Colonic mucosa (tissue), 4 donors: Measurements from ENCODE around the gene KRTAP5-2. TPM values are rescaled to one million over a fixed set of nuclear protein-coding genes. Genes with fewer than 3 reads are reported as not detected.

ENCODE experiments used
- DNase-seq: peaks from one replicate; pipeline ENCODE4 v3.0.0-alpha.2; 2020
- H3K27ac ChIP-seq: fragments of 200-600 bp; one replicate; pipeline ENCODE4 v1.8.0; 2021
- H3K27me3 ChIP-seq: fragments of 200-600 bp; one replicate; pipeline ENCODE4 v1.8.0; 2021
- H3K36me3 ChIP-seq: fragments of 200-600 bp; one replicate; pipeline ENCODE4 v1.8.0; 2021
- H3K4me1 ChIP-seq: fragments of 200-600 bp; one replicate; pipeline ENCODE4 v1.8.0; 2021; ENCODE audit warnings: mild to moderate bottlenecking
- H3K4me3 ChIP-seq: fragments of 200-600 bp; one replicate; pipeline ENCODE4 v1.8.0; 2021
- H3K9ac ChIP-seq, 2 donors: one replicate each; pipeline ENCODE4 v1.7.0; 2013; ENCODE audit warnings: control low read depth in 2 of 2, low read depth in 2 of 2, low read length in 2 of 2
- H3K9me3 ChIP-seq: fragments of 200-600 bp; one replicate; pipeline ENCODE4 v1.8.0; 2021
- intact Hi-C: fragments of 100-400 bp; cut with DNase I; formaldehyde crosslinking; loops from one replicate; pipeline ENCODE4 v1.14.1; 2022
- total RNA-seq, 2 donors: library from RNA; stranded (reverse); fragmentation: NEBNext Ultra II Directional in 1 of 2; extraction: Animal tissue kit (Norgen Biotek cat#: 25700) in 1 of 2; gene quantifications; one replicate each; pipeline ENCODE4 v1.2.1, GENCODE V29; 2021
- TF ChIP-seq, protein P1 (sequence below): fragments of 200-600 bp; IDR thresholded peaks from one replicate; pipeline ENCODE4 v1.8.0; 2022; ENCODE audit warnings: antibody characterized with exemption, mild to moderate bottlenecking
- donor health status: healthy.
- donor health status: DM: no; HTN: no; CAD: no.
- donor health status: DM: no; HTN: no; CAD: no.

Gene KRTAP5-2
- total RNA-seq, 2 donors from 2014 or later, result not detected

DNA sequence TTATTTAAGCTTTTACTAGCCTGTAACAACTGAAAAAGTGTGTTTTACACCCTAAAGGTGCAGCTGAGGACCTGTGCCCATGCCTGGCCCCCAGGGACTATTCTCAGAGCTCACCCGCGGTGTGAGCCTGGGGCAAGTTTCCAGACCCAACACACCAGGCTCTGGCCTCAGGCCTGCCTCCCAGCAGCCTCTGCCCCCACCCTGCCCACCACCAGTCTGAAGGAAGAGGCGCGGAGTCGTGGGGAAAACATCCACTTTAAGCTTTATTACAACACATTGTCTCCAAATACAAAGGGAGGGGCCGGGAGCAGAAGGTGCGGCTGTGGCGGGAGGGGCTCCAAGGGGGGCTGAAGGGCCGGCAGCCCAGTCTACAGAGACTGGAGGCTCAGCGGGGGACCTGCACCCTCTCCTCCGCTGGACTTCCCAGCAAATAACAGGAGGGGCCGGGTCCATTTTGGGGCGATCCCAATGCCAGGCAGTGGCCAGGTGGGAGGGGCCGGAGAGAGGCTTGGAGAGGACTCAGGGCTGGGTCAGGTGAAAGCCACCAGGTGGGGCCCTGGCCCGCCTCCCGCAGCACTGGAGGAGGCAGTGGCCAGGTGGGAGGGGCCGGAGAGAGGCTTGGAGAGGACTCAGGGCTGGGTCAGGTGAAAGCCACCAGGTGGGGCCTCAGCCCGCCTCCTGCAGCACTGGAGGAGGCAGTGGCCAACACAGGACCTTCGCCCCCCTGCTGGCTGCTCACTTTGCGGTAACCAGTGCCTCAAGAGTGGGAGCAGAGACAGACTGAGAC lies 44.1 kb downstream of the KRTAP5-2 start:
- Histone ChIP-seq H3K9ac (peak overlapping the region in 1 of 2 donors; percentile 51), H3K4me3 (no peak overlapping the region), H3K9me3 (no peaks in the 10 kb centered on the region), H3K27ac (no peak overlapping the region), H3K27me3 (no peaks in the 10 kb centered on the region), H3K36me3 (no peaks in the 10 kb centered on the region), H3K4me1 (peaks cover 8% of the 10 kb centered on the region)
- peak; percentile 88 for DNase-seq
- intact Hi-C loops, result no loop called here
- TF ChIP-seq, protein P1, sequence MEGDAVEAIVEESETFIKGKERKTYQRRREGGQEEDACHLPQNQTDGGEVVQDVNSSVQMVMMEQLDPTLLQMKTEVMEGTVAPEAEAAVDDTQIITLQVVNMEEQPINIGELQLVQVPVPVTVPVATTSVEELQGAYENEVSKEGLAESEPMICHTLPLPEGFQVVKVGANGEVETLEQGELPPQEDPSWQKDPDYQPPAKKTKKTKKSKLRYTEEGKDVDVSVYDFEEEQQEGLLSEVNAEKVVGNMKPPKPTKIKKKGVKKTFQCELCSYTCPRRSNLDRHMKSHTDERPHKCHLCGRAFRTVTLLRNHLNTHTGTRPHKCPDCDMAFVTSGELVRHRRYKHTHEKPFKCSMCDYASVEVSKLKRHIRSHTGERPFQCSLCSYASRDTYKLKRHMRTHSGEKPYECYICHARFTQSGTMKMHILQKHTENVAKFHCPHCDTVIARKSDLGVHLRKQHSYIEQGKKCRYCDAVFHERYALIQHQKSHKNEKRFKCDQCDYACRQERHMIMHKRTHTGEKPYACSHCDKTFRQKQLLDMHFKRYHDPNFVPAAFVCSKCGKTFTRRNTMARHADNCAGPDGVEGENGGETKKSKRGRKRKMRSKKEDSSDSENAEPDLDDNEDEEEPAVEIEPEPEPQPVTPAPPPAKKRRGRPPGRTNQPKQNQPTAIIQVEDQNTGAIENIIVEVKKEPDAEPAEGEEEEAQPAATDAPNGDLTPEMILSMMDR, result peak; percentile 36

- H3K36me3 ChIP-seq, result no peaks in the 10 kb centered on the region
- no peak overlapping the region for H3K4me3 ChIP-seq
- H3K9me3 ChIP-seq, result no peaks in the 10 kb centered on the region
- no peak overlapping the region for H3K9ac ChIP-seq
- TF ChIP-seq, protein P1, result no peak
- no peak for DNase-seq
- H3K27ac ChIP-seq, result no peak overlapping the region
- H3K4me1 ChIP-seq, result peaks cover 3% of the 10 kb centered on the region
- peaks cover 10% of the 10 kb centered on the region for H3K27me3 ChIP-seq
- intact Hi-C loops, result loop anchor here (5.0 kb wide), 1 partner anchor 83 kb away; no protein-coding TSS in a partner anchor
These were observed 48.5 kb downstream of the KRTAP5-2 start for GRCh38 chr11:1549338-1550330.

GRCh38 chr11:1548221-1549070 lies 49.6 kb downstream of the KRTAP5-2 start:
- Histone ChIP-seq H3K36me3 (no peaks in the 10 kb centered on the region), H3K4me1 (peaks cover 3% of the 10 kb centered on the region), H3K9me3 (no peaks in the 10 kb centered on the region), H3K27ac (peak overlapping the region; percentile 85), H3K4me3 (peak overlapping the region; percentile 47), H3K27me3 (peaks cover 10% of the 10 kb centered on the region), H3K9ac (peak overlapping the region; percentile 51 to 60)
- peak; percentile 88 for DNase-seq
- TF ChIP-seq, protein P1, result no peak
- intact Hi-C loops, result loop anchor here (5.0 kb wide), 1 partner anchor 84 kb away; no protein-coding TSS in a partner anchor

DNA sequence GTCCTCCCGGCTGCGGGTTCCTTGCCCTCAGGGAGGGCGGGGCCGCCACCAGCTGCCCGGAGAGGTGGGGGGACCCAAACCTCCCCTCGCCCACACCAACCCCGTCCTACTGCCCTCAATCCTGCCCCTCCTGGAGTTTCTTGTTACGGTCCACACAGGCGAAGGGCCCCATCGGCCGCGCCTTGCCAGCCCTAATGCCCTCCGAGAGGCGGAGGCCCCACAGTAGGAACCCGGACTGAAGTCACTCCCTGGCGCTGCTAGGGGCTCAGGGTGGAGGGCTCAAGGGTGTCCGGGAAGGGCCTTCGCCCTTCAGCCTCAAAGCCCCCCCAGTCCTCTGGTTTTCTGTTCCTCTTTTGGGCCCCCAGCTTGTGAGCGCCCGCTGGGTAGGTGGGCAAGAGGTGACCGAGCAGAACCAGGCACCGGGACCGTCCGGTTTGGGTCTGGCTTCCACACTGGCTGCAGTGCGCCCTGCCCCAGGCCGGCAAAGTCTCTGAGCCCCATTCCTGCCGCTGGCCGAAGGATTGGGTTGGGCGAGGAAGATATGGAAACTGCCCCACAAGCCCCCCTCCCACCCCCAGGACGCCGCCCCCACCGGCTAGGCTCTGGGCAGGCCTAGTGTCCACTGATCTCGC lies 50.5 kb downstream of the KRTAP5-2 start:
- intact Hi-C loops, result loop anchor here (5.0 kb wide), 1 partner anchor 85 kb away; no protein-coding TSS in a partner anchor
- no peaks in the 10 kb centered on the region for H3K36me3 ChIP-seq
- no peaks in the 10 kb centered on the region for H3K9me3 ChIP-seq
- no peak for DNase-seq
- TF ChIP-seq, protein P1, result no peak
- H3K27ac ChIP-seq, result peak overlapping the region; percentile 85
- peaks cover 10% of the 10 kb centered on the region for H3K27me3 ChIP-seq
- peak overlapping the region; percentile 47 for H3K4me3 ChIP-seq
- H3K4me1 ChIP-seq, result peaks cover 3% of the 10 kb centered on the region
- H3K9ac ChIP-seq, result peak overlapping the region; percentile 65 to 81

Other genes starting within 250 kb of the KRTAP5-2 start
- gene BRSK2, start 208.4 kb downstream of the KRTAP5-2 start, total RNA-seq, result 1 to 10 TPM in 1 of 2 donors, under 1 TPM in 1; 0.52 to 1.2 TPM
- gene MOB2, start 111.5 kb downstream of the KRTAP5-2 start, total RNA-seq, result 10 to 100 TPM; 41.6 to 49.2 TPM
- 10 to 100 TPM; 21.8 to 33.9 TPM for gene DUSP8, start 26.0 kb downstream of the KRTAP5-2 start, total RNA-seq
- gene KRTAP5-1, start 13.0 kb downstream of the KRTAP5-2 start, total RNA-seq, result not detected
- gene KRTAP5-3, start 10.2 kb upstream of the KRTAP5-2 start, total RNA-seq, result not detected
- not detected for gene KRTAP5-4, start 23.8 kb upstream of the KRTAP5-2 start, total RNA-seq
- gene KRTAP5-5, start 31.5 kb upstream of the KRTAP5-2 start, total RNA-seq, result not detected
- gene KRTAP5-6, start 98.9 kb upstream of the KRTAP5-2 start, total RNA-seq, result not detected
- 1 to 10 TPM in 1 of 2 donors, under 1 TPM in 1; 0.42 to 1.1 TPM for gene IFITM10, start 152.3 kb upstream of the KRTAP5-2 start, total RNA-seq
- 100 to 1,000 TPM; 633 to 887 TPM for gene CTSD, start 165.6 kb upstream of the KRTAP5-2 start, total RNA-seq
- 1 to 10 TPM; 1.7 to 3.5 TPM for gene SYT8, start 236.7 kb upstream of the KRTAP5-2 start, total RNA-seq
- gene TNNI2, start 240.7 kb upstream of the KRTAP5-2 start, total RNA-seq, result under 1 TPM in 1 of 2 donors, not detected in 1; 0.94 TPM